ENCODE results near the gene SLC35F5. TPM values are rescaled to one million over a fixed set of nuclear protein-coding genes. Genes with fewer than 3 reads are reported as not detected.
A peak's percentile ranks its signal among the peaks of the same experiment; 100 is the strongest.
"Not testable (repeated sequence)": the region's sequence is repeated elsewhere in the genome, so short reads cannot be mapped to it uniquely, and the experiment has no call there.

SLC35F5 gene
- polyA plus RNA-seq, 3 donors from 2014 or later = 10.4 to 11.9 (median 10.5) TPM

- H3K27ac Mint-ChIP-seq, H3K4me3 Mint-ChIP-seq: not testable (repeated sequence)
- peaks cover 6 to 16% (median 7%) of the 10 kb centered on the region in 3 donors for H3K27me3 Mint-ChIP-seq (ENCODE audit: low read depth in 3 of 3)
Measured at GRCh38 chr2:113698251-113698650, 58.2 kb downstream of the SLC35F5 start.

GRCh38 chr2:113697516-113697915, 58.9 kb downstream of the SLC35F5 start:
- no peak overlapping the region for H3K27ac Mint-ChIP-seq
- no peaks in the 10 kb centered on the region for H3K36me3 Mint-ChIP-seq
- H3K9me3 Mint-ChIP-seq = no peaks in the 10 kb centered on the region
- H3K4me3 Mint-ChIP-seq = no peak overlapping the region
- H3K27me3 Mint-ChIP-seq (ENCODE audit: low read depth in 3 of 3) = peaks cover 6 to 18% (median 7%) of the 10 kb centered on the region in 3 donors
- peaks cover 34 to 37% of the 10 kb centered on the region in 2 donors for H3K4me1 Mint-ChIP-seq
- no peak for DNase-seq

More at GRCh38 chr2:113698251-113698650, 58.2 kb downstream of the SLC35F5 start:
- H3K9me3 Mint-ChIP-seq, H3K36me3 Mint-ChIP-seq, DNase-seq: not testable (repeated sequence)
- H3K4me1 Mint-ChIP-seq = peaks cover 28 to 30% of the 10 kb centered on the region in 2 donors

GRCh38 chr2:113694438-113694837, 62.0 kb downstream of the SLC35F5 start:
- Mint-ChIP-seq H3K4me1 (peaks cover 27 to 28% of the 10 kb centered on the region in 2 donors), H3K27ac (peak overlapping the region in 3 of 6 donors; percentile 3 to 87 (median 83)), H3K4me3 (peak overlapping the region in 3 of 5 donors; percentile 80 to 84 (median 83)), H3K36me3 (no peaks in the 10 kb centered on the region), H3K9me3 (no peaks in the 10 kb centered on the region), H3K27me3 (ENCODE audit: low read depth in 3 of 3) (peaks cover 4 to 16% (median 6%) of the 10 kb centered on the region in 3 donors)
- no peak for DNase-seq

GRCh38 chr2:113692698-113693428, 63.6 kb downstream of the SLC35F5 start:
- Mint-ChIP-seq H3K27me3 (ENCODE audit: low read depth in 3 of 3) (peaks cover 4 to 16% (median 6%) of the 10 kb centered on the region in 3 donors), H3K9me3 (no peaks in the 10 kb centered on the region), H3K36me3 (no peaks in the 10 kb centered on the region), H3K4me3 (peak overlapping the region; percentile 77 to 84 (median 80)), H3K27ac (peak overlapping the region; percentile 68 to 88 (median 84)), H3K4me1 (peaks cover 23 to 28% of the 10 kb centered on the region in 2 donors)
- peak; percentile 20 to 39 (median 26) for DNase-seq

- not testable (repeated sequence) for H3K27ac Mint-ChIP-seq, H3K36me3 Mint-ChIP-seq, H3K9me3 Mint-ChIP-seq, DNase-seq, H3K4me3 Mint-ChIP-seq
- peaks cover 23 to 28% of the 10 kb centered on the region in 2 donors for H3K4me1 Mint-ChIP-seq
- peaks cover 4 to 14% (median 6%) of the 10 kb centered on the region in 3 donors for H3K27me3 Mint-ChIP-seq (ENCODE audit: low read depth in 3 of 3)
Measured at GRCh38 chr2:113690871-113691270, 65.6 kb downstream of the SLC35F5 start.

GRCh38 chr2:113686537-113686936, 69.9 kb downstream of the SLC35F5 start:
- Mint-ChIP-seq H3K27ac (no peak overlapping the region), H3K4me3 (no peak overlapping the region), H3K36me3 (no peaks in the 10 kb centered on the region), H3K27me3 (ENCODE audit: low read depth in 3 of 3) (no peaks in the 10 kb centered on the region), H3K9me3 (no peaks in the 10 kb centered on the region), H3K4me1 (no peaks in the 10 kb centered on the region)
- DNase-seq = no peak

GRCh38 chr2:113685471-113685870, 71.0 kb downstream of the SLC35F5 start:
- Mint-ChIP-seq H3K9me3 (no peaks in the 10 kb centered on the region), H3K36me3 (no peaks in the 10 kb centered on the region), H3K4me3 (no peak overlapping the region), H3K27ac (no peak overlapping the region), H3K27me3 (ENCODE audit: low read depth in 3 of 3) (no peaks in the 10 kb centered on the region), H3K4me1 (peaks cover 1 to 2% of the 10 kb centered on the region in 2 donors)
- DNase-seq = no peak

- no peaks in the 10 kb centered on the region for H3K9me3 Mint-ChIP-seq
Measured at GRCh38 chr2:113679457-113679856, 77.0 kb downstream of the SLC35F5 start.

GRCh38 chr2:113677330-113677729, 79.1 kb downstream of the SLC35F5 start:
- Mint-ChIP-seq H3K27me3 (ENCODE audit: low read depth in 3 of 3) (peaks cover 0 to 4% (median 0%) of the 10 kb centered on the region in 3 donors), H3K4me3 (no peak overlapping the region), H3K9me3 (peaks cover 0 to 2% (median 0%) of the 10 kb centered on the region in 6 donors), H3K4me1 (peaks cover 16 to 29% of the 10 kb centered on the region in 2 donors), H3K36me3 (peaks cover 0 to 4% (median 0%) of the 10 kb centered on the region in 3 donors), H3K27ac (no peak overlapping the region)
- DNase-seq = no peak

More at GRCh38 chr2:113679457-113679856, 77.0 kb downstream of the SLC35F5 start:
- H3K27ac Mint-ChIP-seq = peak overlapping the region in 4 of 6 donors; percentile 6 to 39 (median 20)
- H3K36me3 Mint-ChIP-seq = no peaks in the 10 kb centered on the region
- peak; percentile 40 to 56 (median 48) for DNase-seq
- peaks cover 0 to 4% (median 0%) of the 10 kb centered on the region in 3 donors for H3K27me3 Mint-ChIP-seq (ENCODE audit: low read depth in 3 of 3)
- peak overlapping the region in 4 of 5 donors; percentile 0 to 37 (median 24) for H3K4me3 Mint-ChIP-seq
- H3K4me1 Mint-ChIP-seq = peaks cover 16 to 20% of the 10 kb centered on the region in 2 donors

- Mint-ChIP-seq H3K4me1 (peaks cover 16 to 29% of the 10 kb centered on the region in 2 donors), H3K9me3 (peaks cover 0 to 2% (median 0%) of the 10 kb centered on the region in 6 donors), H3K27ac (no peak overlapping the region), H3K4me3 (no peak overlapping the region), H3K36me3 (peaks cover 0 to 4% (median 0%) of the 10 kb centered on the region in 3 donors), H3K27me3 (ENCODE audit: low read depth in 3 of 3) (peaks cover 0 to 4% (median 0%) of the 10 kb centered on the region in 3 donors)
- DNase-seq = no peak
Measured at GRCh38 chr2:113676623-113677266, 79.7 kb downstream of the SLC35F5 start.

GRCh38 chr2:113675875-113676274, 80.6 kb downstream of the SLC35F5 start:
- no peak for DNase-seq
- Mint-ChIP-seq H3K4me3 (no peak overlapping the region), H3K27ac (no peak overlapping the region), H3K4me1 (peaks cover 16 to 29% of the 10 kb centered on the region in 2 donors), H3K27me3 (ENCODE audit: low read depth in 3 of 3) (peaks cover 0 to 4% (median 0%) of the 10 kb centered on the region in 3 donors), H3K9me3 (peaks cover 0 to 2% (median 0%) of the 10 kb centered on the region in 6 donors), H3K36me3 (peaks cover 0 to 4% (median 0%) of the 10 kb centered on the region in 3 donors)

- Mint-ChIP-seq H3K27ac (no peak overlapping the region), H3K9me3 (peaks cover 0 to 2% (median 0%) of the 10 kb centered on the region in 6 donors), H3K4me3 (no peak overlapping the region), H3K4me1 (peaks cover 0 to 9% of the 10 kb centered on the region in 2 donors), H3K27me3 (ENCODE audit: low read depth in 3 of 3) (peaks cover 0 to 4% (median 0%) of the 10 kb centered on the region in 3 donors), H3K36me3 (peaks cover 0 to 4% (median 0%) of the 10 kb centered on the region in 3 donors)
- DNase-seq = no peak
Measured at GRCh38 chr2:113672326-113672932, 84.0 kb downstream of the SLC35F5 start.

- DNase-seq; H3K4me3 Mint-ChIP-seq; H3K27me3 Mint-ChIP-seq (ENCODE audit: low read depth in 3 of 3); H3K27ac Mint-ChIP-seq; H3K4me1 Mint-ChIP-seq; H3K9me3 Mint-ChIP-seq; H3K36me3 Mint-ChIP-seq: not testable (repeated sequence)
Measured at GRCh38 chr2:113669013-113669412, 87.4 kb downstream of the SLC35F5 start.

Measured in immature natural killer cell (primary cell).